HG03095 (cell line): ENCODE data around the gene CDH20.

Experiments used
- ATAC-seq: cut with Tn5 transposase; IDR thresholded peaks from one replicate; pipeline ENCODE4 v1.9.1; 2021; ENCODE audit warnings: moderate library complexity; ENCODE audit not compliant: unreplicated experiment

CDH20 gene

DNA sequence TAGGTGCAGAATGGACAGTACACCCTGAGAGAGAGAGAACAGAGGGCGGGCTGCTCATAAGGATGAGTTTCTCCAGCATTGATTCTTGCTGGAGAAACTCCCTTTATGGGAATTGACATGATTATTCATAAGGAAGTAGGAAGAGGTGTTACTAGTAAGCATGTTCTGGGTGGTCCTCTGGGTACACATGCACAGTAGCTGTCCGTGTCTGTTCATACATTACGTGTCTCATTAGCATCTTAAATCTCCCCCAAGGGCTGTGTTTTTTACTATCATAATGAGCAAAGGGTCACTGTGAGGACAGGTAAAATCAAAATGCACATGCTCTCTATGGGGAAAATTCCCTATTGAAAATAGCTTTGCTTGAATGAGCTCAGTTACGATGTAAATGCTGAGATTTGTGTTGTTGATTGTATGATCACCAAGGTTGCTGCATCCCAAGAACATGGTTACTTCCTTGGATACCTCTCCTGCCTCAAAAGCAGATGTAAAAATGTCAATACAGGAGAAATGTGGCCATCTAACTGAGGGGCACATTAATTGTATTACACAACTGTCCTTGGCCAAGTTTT, 238.9 kb downstream of the CDH20 start:
- no peak for ATAC-seq

DNA sequence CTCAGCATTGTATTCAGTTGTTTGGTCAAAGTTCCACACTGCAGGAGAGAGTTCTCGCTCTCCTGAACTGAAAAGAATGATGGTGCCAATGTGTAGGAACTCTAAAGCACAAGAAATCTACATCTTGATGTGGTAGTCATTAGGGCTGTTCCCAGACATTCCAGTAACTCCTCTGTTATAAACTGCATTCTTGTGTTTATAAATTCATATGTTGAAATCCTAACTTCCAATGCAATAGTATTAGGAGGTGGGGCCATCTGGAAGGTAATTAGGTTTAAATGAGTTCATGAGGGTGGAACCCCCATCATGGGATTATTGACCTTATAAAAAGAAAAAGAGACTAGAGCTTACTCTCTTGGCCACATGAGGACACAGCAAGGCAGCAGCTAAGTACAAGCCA, 239.6 kb downstream of the CDH20 start:
- ATAC-seq, result no peak

- no peak for ATAC-seq
These were observed 241.4 kb downstream of the CDH20 start for GRCh38 chr18:61574665-61575064.

DNA sequence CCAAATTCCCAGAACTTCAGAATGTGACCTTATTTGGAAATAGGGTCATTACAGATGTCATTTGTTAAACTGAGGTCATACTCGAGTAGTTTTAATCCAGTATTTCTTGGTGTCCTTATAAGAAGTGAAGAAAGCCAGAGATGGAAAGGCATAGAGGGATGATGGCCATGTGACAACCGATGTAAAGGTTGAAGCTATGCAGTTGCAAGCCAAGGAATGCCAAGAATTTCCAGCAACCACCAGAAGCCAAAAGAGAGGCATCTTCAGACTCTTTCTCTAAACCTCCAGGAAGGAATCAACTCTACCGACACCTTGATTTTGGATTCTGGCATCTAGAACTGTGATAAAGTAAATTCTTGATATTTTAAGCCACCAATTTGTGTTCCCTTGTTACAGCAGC, 242.2 kb downstream of the CDH20 start:
- ATAC-seq, result no peak

- ATAC-seq, result no peak
These were observed 245.6 kb downstream of the CDH20 start for GRCh38 chr18:61578846-61579245.

GRCh38 chr18:61579581-61579980, 246.4 kb downstream of the CDH20 start:
- ATAC-seq, result no peak

DNA sequence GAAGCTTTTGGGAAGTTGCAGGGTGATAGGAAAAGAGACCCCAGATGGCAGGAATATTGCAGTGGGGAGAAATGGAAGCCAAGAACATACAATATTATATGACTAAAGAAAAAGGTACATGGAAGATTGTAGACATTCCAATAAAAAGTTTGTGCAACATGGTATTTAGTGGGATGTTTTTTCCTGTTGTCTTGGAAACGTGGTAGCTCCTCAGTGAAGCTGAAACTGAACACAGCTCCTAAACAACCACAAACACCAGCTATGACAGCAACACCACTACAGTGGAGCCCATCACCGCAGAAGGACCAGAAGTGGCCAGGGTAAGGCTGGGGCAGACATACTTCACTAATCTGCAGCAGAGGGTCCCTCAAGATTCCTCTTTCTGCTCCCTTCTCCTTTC, 246.8 kb downstream of the CDH20 start:
- ATAC-seq, result no peak

GRCh38 chr18:61581578-61582201, 248.5 kb downstream of the CDH20 start:
- ATAC-seq, result peak; percentile 83

- no peak for ATAC-seq
These were observed 249.0 kb downstream of the CDH20 start for GRCh38 chr18:61582202-61582710.

- no peak for ATAC-seq
These were observed 250.3 kb downstream of the CDH20 start for GRCh38 chr18:61583548-61583947.

- no peak for ATAC-seq
These were observed 254.6 kb downstream of the CDH20 start for GRCh38 chr18:61587865-61588264.

DNA sequence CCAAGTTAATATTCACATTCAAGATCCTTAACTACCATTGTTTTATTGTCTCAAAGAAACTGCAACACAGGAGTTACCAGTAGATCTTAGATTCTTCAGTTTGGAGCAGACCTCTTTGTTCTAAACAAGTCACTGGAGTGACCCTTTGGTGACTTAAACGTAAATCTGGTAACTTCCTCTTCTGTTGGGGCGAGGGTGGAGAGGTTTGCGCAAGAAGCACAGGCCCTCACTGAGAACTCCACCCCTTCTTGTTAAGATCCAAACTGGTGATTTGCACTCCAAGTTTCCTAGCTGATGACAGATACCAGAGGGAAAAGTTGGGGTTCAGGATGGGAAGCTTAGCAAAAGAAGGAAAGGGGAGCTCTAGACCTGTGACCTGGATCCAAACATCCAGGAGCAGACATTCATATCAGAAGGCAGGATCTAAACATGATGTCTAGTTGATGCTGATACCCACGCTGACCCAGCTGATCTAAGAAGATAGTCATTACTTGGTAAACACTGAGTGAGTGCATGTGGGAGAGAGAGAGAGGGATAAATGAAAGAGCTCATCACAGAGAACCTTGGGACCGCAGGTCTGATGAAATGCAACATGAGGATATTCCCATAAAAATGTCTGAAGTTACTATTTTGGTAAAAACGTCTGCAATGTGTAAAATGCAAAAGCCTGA, 256.0 kb downstream of the CDH20 start:
- ATAC-seq, result no peak

GRCh38 chr18:61589724-61590065, 256.5 kb downstream of the CDH20 start:
- ATAC-seq, result no peak

DNA sequence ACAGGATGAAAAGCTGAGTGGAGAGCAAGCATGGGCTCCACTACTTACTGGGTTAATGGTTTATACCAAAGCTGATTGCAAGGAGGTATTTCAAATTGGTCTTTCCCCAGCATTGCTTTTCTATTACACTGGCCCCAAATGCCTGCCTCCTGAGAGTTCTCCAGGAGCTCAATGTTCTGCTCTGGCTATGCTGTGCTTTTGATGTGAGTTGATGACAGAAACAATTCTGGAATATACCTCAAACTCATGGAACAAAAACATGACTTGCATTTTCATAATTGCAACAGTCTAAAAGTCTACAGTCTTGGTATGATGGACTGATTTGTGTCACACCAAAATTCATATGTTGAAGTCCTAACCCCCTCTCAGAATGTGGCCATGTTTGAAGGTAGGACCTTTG, 258.0 kb downstream of the CDH20 start:
- no peak for ATAC-seq

GRCh38 chr18:61595615-61596251, 262.5 kb downstream of the CDH20 start:
- no peak for ATAC-seq

DNA sequence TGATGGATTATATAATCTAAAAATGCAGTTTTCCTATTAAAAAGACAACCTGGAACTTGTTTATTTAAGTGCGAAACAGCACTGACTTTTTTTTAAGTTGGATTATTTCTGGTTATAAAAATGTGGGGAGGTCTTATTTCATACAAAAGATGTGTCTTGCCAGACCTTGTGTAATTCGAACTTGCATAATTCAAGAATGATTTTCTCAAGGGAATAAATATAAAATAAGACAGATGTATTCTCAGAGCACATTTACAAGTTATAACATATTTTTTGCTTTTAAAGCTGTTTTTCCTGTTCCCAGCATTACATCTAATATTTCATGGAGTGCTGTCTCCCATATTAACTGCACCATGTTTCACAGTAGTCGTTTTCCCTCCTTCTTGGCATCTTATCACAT, 263.1 kb downstream of the CDH20 start:
- ATAC-seq, result no peak

GRCh38 chr18:61597316-61597715, 264.1 kb downstream of the CDH20 start:
- no peak for ATAC-seq

DNA sequence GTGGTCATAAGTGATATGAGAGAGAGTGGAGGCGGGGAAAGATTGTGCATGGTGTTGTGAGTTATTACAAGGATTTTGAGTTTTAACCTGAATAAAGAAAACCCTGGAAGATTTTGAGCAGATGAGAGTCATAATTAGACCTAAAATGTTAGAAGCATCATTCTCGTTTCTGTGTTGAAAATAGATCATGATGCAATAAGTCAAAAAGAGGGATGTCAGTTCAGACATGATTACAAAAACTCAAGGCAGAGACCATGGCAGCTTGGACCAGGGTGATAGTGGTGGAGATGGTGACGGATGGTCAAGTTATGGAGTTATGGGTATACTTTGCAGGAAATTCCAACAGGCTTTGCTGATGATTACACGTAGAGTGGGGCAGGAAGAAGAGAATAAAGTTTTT, 267.2 kb downstream of the CDH20 start:
- ATAC-seq, result no peak

GRCh38 chr18:61602836-61603235, 269.6 kb downstream of the CDH20 start:
- no peak for ATAC-seq
